Ishikawa (cell line): ENCODE data around the gene JAG2.

Source experiments
- CEBPB ChIP-seq: IDR thresholded peaks from 2 replicates; pipeline ENCODE4 v1.6.1; 2012
- CREB1 ChIP-seq: IDR thresholded peaks from 2 replicates; pipeline ENCODE4 v1.6.1; 2012; ENCODE audit warnings: low read depth
- EGR1 ChIP-seq: IDR thresholded peaks from 2 replicates; pipeline ENCODE4 v1.6.1; 2012
- EP300 ChIP-seq: IDR thresholded peaks from 2 replicates; pipeline ENCODE4 v1.6.1; 2012; ENCODE audit warnings: borderline replicate concordance
- FOXM1 ChIP-seq: IDR thresholded peaks from 2 replicates; pipeline ENCODE4 v1.6.1; 2012; ENCODE audit warnings: low read depth, borderline replicate concordance
- MAX ChIP-seq: IDR thresholded peaks from 2 replicates; pipeline ENCODE4 v1.6.1; 2012
- NFIC ChIP-seq: IDR thresholded peaks from 2 replicates; pipeline ENCODE4 v1.6.1; 2012
- RAD21 ChIP-seq: IDR thresholded peaks from 2 replicates; pipeline ENCODE4 v1.6.1; 2012; ENCODE audit warnings: low read depth
- REST ChIP-seq: IDR thresholded peaks from 2 replicates; pipeline ENCODE4 v1.6.1; 2012; ENCODE audit warnings: low read depth, mild to moderate bottlenecking
- TAF1 ChIP-seq: IDR thresholded peaks from 2 replicates; pipeline ENCODE4 v1.6.1; 2012; ENCODE audit warnings: low read depth, mild to moderate bottlenecking
- TCF12 ChIP-seq: IDR thresholded peaks from 2 replicates; pipeline ENCODE4 v1.6.1; 2012; ENCODE audit warnings: low read depth
- TEAD4 ChIP-seq: IDR thresholded peaks from 2 replicates; pipeline ENCODE4 v1.6.1; 2012
- USF1 ChIP-seq: IDR thresholded peaks from 2 replicates; pipeline ENCODE4 v1.6.1; 2012
- YY1 ChIP-seq: IDR thresholded peaks from 2 replicates; pipeline ENCODE4 v1.6.1; 2012; ENCODE audit warnings: low read depth
- ZBTB7A ChIP-seq: IDR thresholded peaks from 2 replicates; pipeline ENCODE4 v1.6.1; 2012; ENCODE audit warnings: low read depth

JAG2 gene

GRCh38 chr14:105150368-105151083 is 18.1 kb downstream of the JAG2 start:
- no peak for TF ChIP-seq YY1
- TF ChIP-seq REST: no peak
- TF ChIP-seq USF1: no peak
- no peak for TF ChIP-seq ZBTB7A
- no peak for TF ChIP-seq MAX
- TF ChIP-seq NFIC: no peak
- TF ChIP-seq CEBPB: no peak
- no peak for TF ChIP-seq TCF12
- no peak for TF ChIP-seq TAF1
- no peak for TF ChIP-seq EP300
- no peak for TF ChIP-seq RAD21
- no peak for TF ChIP-seq EGR1
- TF ChIP-seq FOXM1: no peak
- TF ChIP-seq TEAD4: no peak
- no peak for TF ChIP-seq CREB1

- TF ChIP-seq TEAD4: no peak
- no peak for TF ChIP-seq CREB1
- no peak for TF ChIP-seq EGR1
- TF ChIP-seq EP300: no peak
- TF ChIP-seq FOXM1: no peak
- TF ChIP-seq YY1: no peak
- TF ChIP-seq CEBPB: no peak
- no peak for TF ChIP-seq RAD21
- TF ChIP-seq MAX: no peak
- no peak for TF ChIP-seq NFIC
- no peak for TF ChIP-seq TCF12
- TF ChIP-seq USF1: no peak
- no peak for TF ChIP-seq REST
- no peak for TF ChIP-seq ZBTB7A
- TF ChIP-seq TAF1: no peak
These were observed 18.6 kb downstream of the JAG2 start for GRCh38 chr14:105150026-105150367.

GRCh38 chr14:105149146-105149781 is 19.3 kb downstream of the JAG2 start:
- TF ChIP-seq CREB1: no peak
- TF ChIP-seq TCF12: no peak
- no peak for TF ChIP-seq EGR1
- no peak for TF ChIP-seq FOXM1
- no peak for TF ChIP-seq NFIC
- no peak for TF ChIP-seq MAX
- TF ChIP-seq RAD21: no peak
- no peak for TF ChIP-seq CEBPB
- no peak for TF ChIP-seq REST
- TF ChIP-seq TAF1: no peak
- TF ChIP-seq ZBTB7A: no peak
- TF ChIP-seq USF1: no peak
- TF ChIP-seq YY1: no peak
